ENCODE measurements around the gene KPNA3.

GRCh38 chr13:49841964-49842363, 49.5 kb upstream of the KPNA3 start:
- no peak for TF ChIP-seq EZH2phosphoT487 (IDR thresholded peaks at IDR 0.05; ENCODE audit: insufficient read depth, low read depth)
- no peak for TF ChIP-seq EZH2 (IDR thresholded peaks at IDR 0.05; ENCODE audit: insufficient read depth, poor library complexity, severe bottlenecking)

Measured in GM23248 (cell line).